ENCODE data around the gene RAC2. TPM values are rescaled to one million over a fixed set of nuclear protein-coding genes. Genes with fewer than 3 reads are reported as not detected.

The RAC2 gene
- total and polyA plus RNA-seq, 2 of the 8 experiments (the other 6 are each of a cell fraction or from before 2014, with no cell fraction given) = 2.3 to 4.3 TPM

GRCh38 chr22:37240240-37240940 is 3.7 kb downstream of the RAC2 start (continued):
- no peak for TF ChIP-seq JUND (IDR thresholded peaks at IDR 0.05; ENCODE audit: low read length)
- no peak for TF ChIP-seq SRF (IDR thresholded peaks at IDR 0.05; ENCODE audit: low read depth, low read length)
- no peak for TF ChIP-seq CBX8 (IDR thresholded peaks at IDR 0.05; ENCODE audit: borderline replicate concordance, low read depth, low read length)
- TF ChIP-seq BRCA1 (IDR thresholded peaks at IDR 0.05; ENCODE audit: low read depth, low read length) = no peak
- TF ChIP-seq TBP (IDR thresholded peaks at IDR 0.05; ENCODE audit: low read depth, low read length) = no peak
